ENCODE measurements around the gene CGB2. TPM values are rescaled to one million over a fixed set of nuclear protein-coding genes. Genes with fewer than 3 reads are reported as not detected.

CGB2 gene
- polyA plus RNA-seq, 1 donor from 2014 or later: not detected

DNA sequence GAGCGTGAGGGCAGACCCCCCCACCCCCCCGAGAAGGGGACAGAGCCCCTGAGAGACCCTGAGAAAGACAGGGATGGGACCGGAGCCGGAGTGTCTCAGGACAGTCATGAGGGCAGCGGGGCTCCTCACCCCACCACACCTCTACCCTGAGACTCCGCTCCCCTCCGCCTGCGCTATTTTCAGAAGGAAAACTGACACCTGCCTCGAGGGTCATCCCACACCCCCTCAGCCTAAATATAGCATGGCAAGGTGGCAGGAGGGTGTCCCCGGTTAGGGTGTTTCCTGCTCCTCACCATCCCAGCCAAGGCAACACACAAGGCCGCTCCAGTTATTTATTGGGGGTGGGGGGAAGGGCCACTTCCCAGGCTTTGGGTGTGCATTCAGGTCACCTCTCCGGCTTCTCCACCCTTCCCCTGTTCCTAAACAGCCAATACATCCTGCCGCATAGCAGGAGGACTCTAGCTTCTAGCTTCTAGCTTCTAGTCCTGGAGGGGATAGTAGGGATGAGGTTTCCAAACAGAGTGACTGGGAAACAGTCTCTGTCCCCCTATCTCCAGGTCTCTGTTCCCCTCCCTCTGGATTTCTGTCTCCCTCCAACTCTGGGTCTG is 34.3 kb downstream of the CGB2 start:
- H3K4me3 ChIP-seq (ENCODE audit: low read length): no peak overlapping the region
- no peak overlapping the region for H2AFZ ChIP-seq (ENCODE audit: low read depth, low read length)
- no peak overlapping the region for H3K9ac ChIP-seq (ENCODE audit: low read length)

DNA sequence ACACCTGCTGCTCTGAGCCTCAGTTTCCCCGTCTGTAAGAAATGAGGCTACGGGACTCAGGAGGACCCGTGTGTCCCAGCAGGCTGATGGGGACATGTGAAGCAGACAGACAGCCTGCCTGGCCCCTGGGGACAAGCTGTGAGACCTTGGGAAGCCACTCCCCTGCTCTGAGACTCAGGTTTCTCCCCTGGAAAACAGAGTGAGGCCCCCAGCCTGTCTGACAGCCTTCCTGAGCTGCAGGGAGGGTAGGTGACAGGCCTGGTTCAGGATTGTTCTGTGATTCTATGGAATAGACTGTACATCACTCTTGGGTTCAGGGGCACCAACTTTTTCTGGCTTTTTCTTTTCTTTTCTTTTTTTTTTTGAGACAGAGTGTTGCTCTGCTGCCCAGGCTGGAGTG is 35.9 kb downstream of the CGB2 start:
- Histone ChIP-seq H3K36me3 (ENCODE audit: insufficient read depth, low read length) (no peaks in the 10 kb centered on the region), H3K9me2 (ENCODE audit: insufficient read depth, low read length) (no peaks in the 10 kb centered on the region), H3F3A (ENCODE audit: insufficient read depth, low read length, poor library complexity, severe bottlenecking) (no peaks in the 10 kb centered on the region), H4K20me1 (ENCODE audit: insufficient read depth) (no peaks in the 10 kb centered on the region), H3K79me2 (replicated peaks; ENCODE audit: insufficient read depth, low read length) (no peaks in the 10 kb centered on the region), H3K9me3 (ENCODE audit: low read length) (no peaks in the 10 kb centered on the region), H3K9ac (ENCODE audit: low read length) (no peak overlapping the region), H3K27me3 (ENCODE audit: insufficient read depth, low read depth, low read length) (peaks cover 47% of the 10 kb centered on the region), H3K27ac (ENCODE audit: low read length) (no peak overlapping the region), H3K4me3 (ENCODE audit: low read length) (no peak overlapping the region), H2AFZ (ENCODE audit: low read depth, low read length) (no peak overlapping the region), H3K4me2 (ENCODE audit: low read length) (no peak overlapping the region)
- no peak for TF ChIP-seq RAD21 (conservative IDR thresholded peaks at IDR 0.05)

More for the DNA sequence above, 34.3 kb downstream of the CGB2 start:
- Histone ChIP-seq H3K79me2 (replicated peaks; ENCODE audit: insufficient read depth, low read length) (no peaks in the 10 kb centered on the region), H3K4me2 (ENCODE audit: low read length) (no peak overlapping the region), H3K27me3 (ENCODE audit: insufficient read depth, low read depth, low read length) (peaks cover 35% of the 10 kb centered on the region), H4K20me1 (ENCODE audit: insufficient read depth) (no peaks in the 10 kb centered on the region), H3K36me3 (ENCODE audit: insufficient read depth, low read length) (no peaks in the 10 kb centered on the region), H3K9me3 (ENCODE audit: low read length) (no peaks in the 10 kb centered on the region), H3F3A (ENCODE audit: insufficient read depth, low read length, poor library complexity, severe bottlenecking) (no peaks in the 10 kb centered on the region), H3K9me2 (ENCODE audit: insufficient read depth, low read length) (no peaks in the 10 kb centered on the region), H3K27ac (ENCODE audit: low read length) (no peak overlapping the region)
- no peak for TF ChIP-seq MXI1 (conservative IDR thresholded peaks at IDR 0.05; ENCODE audit: poor library complexity, severe bottlenecking)
- TF ChIP-seq, protein P1, sequence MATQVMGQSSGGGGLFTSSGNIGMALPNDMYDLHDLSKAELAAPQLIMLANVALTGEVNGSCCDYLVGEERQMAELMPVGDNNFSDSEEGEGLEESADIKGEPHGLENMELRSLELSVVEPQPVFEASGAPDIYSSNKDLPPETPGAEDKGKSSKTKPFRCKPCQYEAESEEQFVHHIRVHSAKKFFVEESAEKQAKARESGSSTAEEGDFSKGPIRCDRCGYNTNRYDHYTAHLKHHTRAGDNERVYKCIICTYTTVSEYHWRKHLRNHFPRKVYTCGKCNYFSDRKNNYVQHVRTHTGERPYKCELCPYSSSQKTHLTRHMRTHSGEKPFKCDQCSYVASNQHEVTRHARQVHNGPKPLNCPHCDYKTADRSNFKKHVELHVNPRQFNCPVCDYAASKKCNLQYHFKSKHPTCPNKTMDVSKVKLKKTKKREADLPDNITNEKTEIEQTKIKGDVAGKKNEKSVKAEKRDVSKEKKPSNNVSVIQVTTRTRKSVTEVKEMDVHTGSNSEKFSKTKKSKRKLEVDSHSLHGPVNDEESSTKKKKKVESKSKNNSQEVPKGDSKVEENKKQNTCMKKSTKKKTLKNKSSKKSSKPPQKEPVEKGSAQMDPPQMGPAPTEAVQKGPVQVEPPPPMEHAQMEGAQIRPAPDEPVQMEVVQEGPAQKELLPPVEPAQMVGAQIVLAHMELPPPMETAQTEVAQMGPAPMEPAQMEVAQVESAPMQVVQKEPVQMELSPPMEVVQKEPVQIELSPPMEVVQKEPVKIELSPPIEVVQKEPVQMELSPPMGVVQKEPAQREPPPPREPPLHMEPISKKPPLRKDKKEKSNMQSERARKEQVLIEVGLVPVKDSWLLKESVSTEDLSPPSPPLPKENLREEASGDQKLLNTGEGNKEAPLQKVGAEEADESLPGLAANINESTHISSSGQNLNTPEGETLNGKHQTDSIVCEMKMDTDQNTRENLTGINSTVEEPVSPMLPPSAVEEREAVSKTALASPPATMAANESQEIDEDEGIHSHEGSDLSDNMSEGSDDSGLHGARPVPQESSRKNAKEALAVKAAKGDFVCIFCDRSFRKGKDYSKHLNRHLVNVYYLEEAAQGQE (IDR thresholded peaks at IDR 0.05; ENCODE audit: borderline replicate concordance): no peak
- no peak for TF ChIP-seq EZH2 (IDR thresholded peaks at IDR 0.05; ENCODE audit: borderline replicate concordance, insufficient read depth, low read length, poor library complexity, severe bottlenecking)
- no peak for TF ChIP-seq POLR2AphosphoS5 (IDR thresholded peaks at IDR 0.05)
- TF ChIP-seq SMC3 (conservative IDR thresholded peaks at IDR 0.05; ENCODE audit: poor library complexity): no peak
- no peak for TF ChIP-seq RAD21 (conservative IDR thresholded peaks at IDR 0.05)
- TF ChIP-seq, protein P2, sequence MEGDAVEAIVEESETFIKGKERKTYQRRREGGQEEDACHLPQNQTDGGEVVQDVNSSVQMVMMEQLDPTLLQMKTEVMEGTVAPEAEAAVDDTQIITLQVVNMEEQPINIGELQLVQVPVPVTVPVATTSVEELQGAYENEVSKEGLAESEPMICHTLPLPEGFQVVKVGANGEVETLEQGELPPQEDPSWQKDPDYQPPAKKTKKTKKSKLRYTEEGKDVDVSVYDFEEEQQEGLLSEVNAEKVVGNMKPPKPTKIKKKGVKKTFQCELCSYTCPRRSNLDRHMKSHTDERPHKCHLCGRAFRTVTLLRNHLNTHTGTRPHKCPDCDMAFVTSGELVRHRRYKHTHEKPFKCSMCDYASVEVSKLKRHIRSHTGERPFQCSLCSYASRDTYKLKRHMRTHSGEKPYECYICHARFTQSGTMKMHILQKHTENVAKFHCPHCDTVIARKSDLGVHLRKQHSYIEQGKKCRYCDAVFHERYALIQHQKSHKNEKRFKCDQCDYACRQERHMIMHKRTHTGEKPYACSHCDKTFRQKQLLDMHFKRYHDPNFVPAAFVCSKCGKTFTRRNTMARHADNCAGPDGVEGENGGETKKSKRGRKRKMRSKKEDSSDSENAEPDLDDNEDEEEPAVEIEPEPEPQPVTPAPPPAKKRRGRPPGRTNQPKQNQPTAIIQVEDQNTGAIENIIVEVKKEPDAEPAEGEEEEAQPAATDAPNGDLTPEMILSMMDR (IDR thresholded peaks at IDR 0.05; ENCODE audit: poor library complexity, severe bottlenecking): no peak
- TF ChIP-seq EP300 (conservative IDR thresholded peaks at IDR 0.05; ENCODE audit: poor library complexity, severe bottlenecking): no peak
- no peak for TF ChIP-seq TAF1 (IDR thresholded peaks at IDR 0.05; ENCODE audit: low read depth)
